Fibroblast of skin of right biceps (primary cell): ENCODE data around the gene RNF222.

Experiments used
- DNase-seq: peaks from one replicate; pipeline ENCODE4 v3.0.0-alpha.2; 2013

The RNF222 gene

GRCh38 chr17:8397636-8398035, at the start of gene RNF222:
RNF222 (minus strand) TSS chr17:8397827; CDS start chr17:8393461, 4,366 bp downstream.
- no peak for DNase-seq

GRCh38 chr17:8445536-8445935, 47.9 kb upstream of the RNF222 start:
- no peak for DNase-seq

- no peak for DNase-seq
Observed at GRCh38 chr17:8444494-8444893, 46.9 kb upstream of the RNF222 start.

GRCh38 chr17:8443756-8444155, 46.1 kb upstream of the RNF222 start:
- no peak for DNase-seq

- DNase-seq: no peak
Observed at GRCh38 chr17:8442310-8442709, 44.7 kb upstream of the RNF222 start.

GRCh38 chr17:8441690-8442089, 44.1 kb upstream of the RNF222 start:
- DNase-seq: no peak

GRCh38 chr17:8439681-8440080, 42.1 kb upstream of the RNF222 start:
- no peak for DNase-seq

GRCh38 chr17:8438441-8438840, 40.8 kb upstream of the RNF222 start:
- DNase-seq: no peak

GRCh38 chr17:8436844-8437171, 39.2 kb upstream of the RNF222 start:
- DNase-seq: no peak

GRCh38 chr17:8436169-8436843, 38.7 kb upstream of the RNF222 start:
- peak; percentile 64 for DNase-seq

- DNase-seq: peak; percentile 98
Observed at GRCh38 chr17:8435245-8436168, 37.9 kb upstream of the RNF222 start, which contains the start of gene NDEL1. NDEL1 (plus strand) TSS chr17:8435884; CDS start chr17:8444272, 8,388 bp downstream.

GRCh38 chr17:8430966-8431365, 33.3 kb upstream of the RNF222 start:
- DNase-seq: peak; percentile 25

- no peak for DNase-seq
Observed at GRCh38 chr17:8426802-8427201, 29.2 kb upstream of the RNF222 start.

GRCh38 chr17:8426094-8426720, 28.6 kb upstream of the RNF222 start:
- no peak for DNase-seq

GRCh38 chr17:8421571-8421970, 23.9 kb upstream of the RNF222 start:
- no peak for DNase-seq

GRCh38 chr17:8420041-8420934, 22.7 kb upstream of the RNF222 start:
- DNase-seq: peak; percentile 7

- no peak for DNase-seq
Observed at GRCh38 chr17:8419305-8419704, 21.7 kb upstream of the RNF222 start.

GRCh38 chr17:8418471-8418870, 20.8 kb upstream of the RNF222 start:
- DNase-seq: no peak

- no peak for DNase-seq
Observed at GRCh38 chr17:8417806-8418205, 20.2 kb upstream of the RNF222 start.

GRCh38 chr17:8413938-8414337, 16.3 kb upstream of the RNF222 start:
- DNase-seq: no peak

- no peak for DNase-seq
Observed at GRCh38 chr17:8413328-8413727, 15.7 kb upstream of the RNF222 start.

- no peak for DNase-seq
Observed at GRCh38 chr17:8412089-8412488, 14.5 kb upstream of the RNF222 start.

GRCh38 chr17:8410883-8411238, 13.2 kb upstream of the RNF222 start:
- no peak for DNase-seq
